Stomach (tissue), 9 donors: ENCODE data around the gene DLX2. TPM values are rescaled to one million over a fixed set of nuclear protein-coding genes. Genes with fewer than 3 reads are reported as not detected.
A peak's percentile ranks its signal among the peaks of the same experiment; 100 is the strongest.

Experiments
- DNase-seq, 2 donors: peaks; one replicate each; pipeline versions ENCODE4 v3.0.0 to v3.0.0-alpha.2; 2013 to 2019
- H3K27ac ChIP-seq, 5 donors: fragments of 200-600 bp in 4 of 5; sonication (generic) in 4 of 5; one replicate each; pipeline ENCODE4 v1.5.1; 2013 to 2019; ENCODE audit warnings: mild to moderate bottlenecking in 1 of 5, moderate library complexity in 1 of 5
- H3K27me3 ChIP-seq, 3 donors: fragments of 200-600 bp; sonication (generic); one replicate each; pipeline ENCODE4 v1.5.1; 2017 to 2019; ENCODE audit warnings: mixed run types in 1 of 3
- H3K36me3 ChIP-seq, 4 donors: fragments of 200-600 bp; sonication (generic); 1 replicate in 3 of 4; 2 replicates in 1 of 4; pipeline ENCODE4 v1.5.1; 2016 to 2019
- H3K4me1 ChIP-seq, 4 donors: fragments of 200-600 bp; sonication (generic); one replicate each; pipeline ENCODE4 v1.5.1; 2016 to 2019
- H3K4me3 ChIP-seq, 4 donors: fragments of 200-600 bp; sonication (generic) in 3 of 4; one replicate each; pipeline ENCODE4 v1.5.1; 2016 to 2019; ENCODE audit warnings: mild to moderate bottlenecking in 1 of 4
- H3K9me3 ChIP-seq, 4 donors: fragments of 200-600 bp; sonication (generic); one replicate each; pipeline ENCODE4 v1.5.1; 2016 to 2019
- EP300 ChIP-seq: sonication (generic); formaldehyde crosslinking; IDR thresholded peaks from one replicate; pipeline ENCODE4 v1.6.1; 2017; ENCODE audit warnings: antibody characterized with exemption
- POLR2A ChIP-seq, 4 donors: fragments of 450-650 bp; IDR thresholded peaks; one replicate each; pipeline ENCODE4 v1.6.1; 2016; ENCODE audit warnings: antibody characterized with exemption in 4 of 4, control low read depth in 2 of 4, mild to moderate bottlenecking in 1 of 4, moderate library complexity in 1 of 4
- POLR2AphosphoS5 ChIP-seq, 3 donors: sonication (generic); formaldehyde crosslinking; IDR thresholded peaks; one replicate each; pipeline ENCODE4 v1.6.1; 2016; ENCODE audit warnings: antibody characterized with exemption in 3 of 3
- whole genome bisulfite sequencing, 5 donors: extraction: QIAGEN DNeasy Blood & Tissue Kit in 3 of 5; methylation state at CpG; one replicate each; pipeline versions ENCODE4 v1.1.5 to v1.1.7; 2013 to 2018; 5-methylcytosine and 5-hydroxymethylcytosine counted together
- intact Hi-C: fragments of 100-400 bp; cut with DNase I; formaldehyde crosslinking; loops from one replicate; pipeline ENCODE4 v1.15.1; 2023; ENCODE audit warnings: low total_unique reads
- polyA plus RNA-seq, 3 donors: library from polyadenylated mRNA; stranded (reverse); fragments of 200-250 nt; gene quantifications; one replicate each; pipeline ENCODE4 v1.2.3, GENCODE V29; 2013
- total RNA-seq, 5 donors: library from RNA; depleted of rRNA; stranded (reverse); fragments of >200 nt; gene quantifications; one replicate each; pipeline versions ENCODE4 v1.1.0 to v1.2.3, GENCODE V29; 2014 to 2016
- TF ChIP-seq, protein P1 (sequence below), 7 experiments: fragments of 450-650 bp in 4 of 7; fragments of 200-600 bp in 3 of 7; sonication (generic) in 3 of 7; IDR thresholded peaks; one replicate each; pipeline ENCODE4 v1.5.1; 2016 to 2019; ENCODE audit warnings: antibody characterized with exemption in 7 of 7, control low read depth in 2 of 7, mild to moderate bottlenecking in 1 of 7
- donor health status: healthy with polysubstance abuse.
- donor health status: Bipolar disorder and iron deficiency.
- donor health status: healthy.

The DLX2 gene
- total and polyA plus RNA-seq, 8 donors = 0.03 TPM; not detected in 7

DNA sequence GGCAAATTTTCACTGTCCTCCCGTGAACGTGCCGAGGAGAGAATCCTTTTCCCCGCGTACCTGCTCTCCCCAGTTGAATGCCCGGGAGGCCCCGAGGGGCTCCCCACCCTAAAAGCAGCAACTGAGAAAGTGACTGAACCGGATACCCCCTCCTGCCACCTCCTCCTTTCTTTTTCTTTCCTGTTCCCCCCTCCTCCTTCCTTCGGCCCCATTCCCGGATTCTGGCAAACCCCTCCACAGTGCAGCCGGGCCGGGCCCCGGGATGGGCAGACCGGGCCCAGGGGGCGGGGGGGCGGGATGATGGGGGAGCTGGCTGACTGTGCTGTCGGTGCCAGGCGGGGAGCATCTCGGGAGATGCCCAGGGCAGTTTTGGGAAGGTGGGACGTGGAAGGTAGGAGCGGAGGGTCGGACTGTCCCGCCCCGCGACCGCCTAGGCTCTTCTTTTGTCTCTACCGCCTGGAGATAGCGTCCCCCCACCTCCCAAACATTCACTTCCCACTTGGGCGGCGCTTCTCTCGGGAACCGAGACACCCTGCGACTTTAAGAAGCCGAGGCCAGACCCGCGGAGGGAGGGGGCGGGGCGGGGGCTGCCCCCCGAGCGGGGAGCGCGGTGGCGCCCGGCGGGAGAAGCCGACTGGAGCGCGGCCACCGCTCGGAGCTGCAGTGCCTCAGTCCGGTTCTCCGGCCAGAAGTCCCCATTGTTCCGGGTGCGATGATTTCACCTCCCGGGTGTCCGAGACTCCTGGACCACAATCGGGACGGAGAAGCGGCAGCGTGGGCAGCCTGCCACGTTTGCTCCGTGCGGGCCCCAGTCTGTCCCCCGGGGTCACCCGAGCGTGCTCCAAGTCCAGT lies 8.2 kb downstream of the DLX2 start:
- Histone ChIP-seq H3K36me3 (no peaks in the 10 kb centered on the region), H3K4me1 (peaks cover 39 to 57% (median 47%) of the 10 kb centered on the region in 4 donors), H3K27me3 (peaks cover 71 to 100% (median 99%) of the 10 kb centered on the region in 3 donors), H3K4me3 (peak overlapping the region; percentile 31 to 57 (median 41)), H3K27ac (no peak overlapping the region), H3K9me3 (no peaks in the 10 kb centered on the region)
- 2 to 4% (median 3%) methylated on average over 14 to 66 of the region's 66 CpGs for WGBS, 5 donors
- DNase-seq = peak in 1 of 2 donors; percentile 64
- intact Hi-C loops = no loop called here
- no peak for TF ChIP-seq EP300
- TF ChIP-seq, protein P1, sequence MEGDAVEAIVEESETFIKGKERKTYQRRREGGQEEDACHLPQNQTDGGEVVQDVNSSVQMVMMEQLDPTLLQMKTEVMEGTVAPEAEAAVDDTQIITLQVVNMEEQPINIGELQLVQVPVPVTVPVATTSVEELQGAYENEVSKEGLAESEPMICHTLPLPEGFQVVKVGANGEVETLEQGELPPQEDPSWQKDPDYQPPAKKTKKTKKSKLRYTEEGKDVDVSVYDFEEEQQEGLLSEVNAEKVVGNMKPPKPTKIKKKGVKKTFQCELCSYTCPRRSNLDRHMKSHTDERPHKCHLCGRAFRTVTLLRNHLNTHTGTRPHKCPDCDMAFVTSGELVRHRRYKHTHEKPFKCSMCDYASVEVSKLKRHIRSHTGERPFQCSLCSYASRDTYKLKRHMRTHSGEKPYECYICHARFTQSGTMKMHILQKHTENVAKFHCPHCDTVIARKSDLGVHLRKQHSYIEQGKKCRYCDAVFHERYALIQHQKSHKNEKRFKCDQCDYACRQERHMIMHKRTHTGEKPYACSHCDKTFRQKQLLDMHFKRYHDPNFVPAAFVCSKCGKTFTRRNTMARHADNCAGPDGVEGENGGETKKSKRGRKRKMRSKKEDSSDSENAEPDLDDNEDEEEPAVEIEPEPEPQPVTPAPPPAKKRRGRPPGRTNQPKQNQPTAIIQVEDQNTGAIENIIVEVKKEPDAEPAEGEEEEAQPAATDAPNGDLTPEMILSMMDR (IDR thresholded peaks at IDR 0.05) = no peak

DNA sequence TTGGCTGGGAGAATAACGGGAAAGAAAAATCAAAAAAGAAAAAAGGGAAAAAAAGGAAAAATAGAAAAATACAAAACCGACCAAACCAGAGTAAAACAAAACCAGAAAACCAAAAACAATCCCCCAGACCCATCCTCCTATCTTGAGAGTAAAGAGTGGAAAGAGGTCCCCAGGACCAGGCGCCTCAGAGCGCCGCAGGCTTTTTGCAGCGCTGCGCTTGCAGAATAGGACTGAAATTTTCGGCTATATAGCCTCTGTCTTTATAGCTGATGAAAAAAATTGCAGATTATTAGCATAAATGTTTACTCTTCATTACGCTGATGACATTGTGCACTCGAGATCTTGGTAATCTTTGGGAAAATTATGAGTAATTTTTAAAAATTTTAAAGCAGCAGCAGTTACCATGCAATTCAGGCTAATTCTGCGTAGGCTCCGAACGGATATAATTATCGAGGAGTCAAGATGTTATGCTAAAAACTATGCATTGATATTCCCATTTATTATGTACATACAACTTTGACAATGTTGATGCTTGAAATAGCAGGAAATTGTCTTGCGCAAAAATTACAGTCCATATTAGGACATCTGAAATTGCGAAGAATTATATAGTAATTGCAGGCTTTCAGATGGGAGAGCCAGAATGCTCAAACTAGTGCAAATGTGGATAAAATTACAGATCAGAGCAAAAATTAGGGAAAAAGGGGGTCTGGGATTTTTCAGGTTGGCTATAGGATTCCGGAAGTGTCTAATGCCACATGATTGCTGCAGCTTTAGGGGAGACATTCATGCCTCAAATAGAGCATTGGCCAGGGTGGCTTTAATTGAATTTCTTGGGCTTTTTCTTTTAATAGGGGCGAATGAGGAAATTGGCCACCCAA lies 9.0 kb downstream of the DLX2 start:
- WGBS, 5 donors = 12 to 23% (median 19%) methylated on average over 18 of the region's 18 CpGs
- intact Hi-C loops = no loop called here
- Histone ChIP-seq H3K27ac (no peak overlapping the region), H3K4me3 (no peak overlapping the region), H3K4me1 (peaks cover 30 to 51% (median 43%) of the 10 kb centered on the region in 4 donors), H3K36me3 (no peaks in the 10 kb centered on the region), H3K9me3 (peaks cover 0 to under 1% (median 0%) of the 10 kb centered on the region in 4 donors), H3K27me3 (peaks cover 70 to 100% (median 99%) of the 10 kb centered on the region in 3 donors)
- peak in 1 of 2 donors; percentile 12 for DNase-seq
- TF ChIP-seq POLR2AphosphoS5 (IDR thresholded peaks at IDR 0.05) (no peak), POLR2A (IDR thresholded peaks at IDR 0.05) (no peak), EP300 (no peak)
- TF ChIP-seq, protein P1 (IDR thresholded peaks at IDR 0.05) = no peak

DNA sequence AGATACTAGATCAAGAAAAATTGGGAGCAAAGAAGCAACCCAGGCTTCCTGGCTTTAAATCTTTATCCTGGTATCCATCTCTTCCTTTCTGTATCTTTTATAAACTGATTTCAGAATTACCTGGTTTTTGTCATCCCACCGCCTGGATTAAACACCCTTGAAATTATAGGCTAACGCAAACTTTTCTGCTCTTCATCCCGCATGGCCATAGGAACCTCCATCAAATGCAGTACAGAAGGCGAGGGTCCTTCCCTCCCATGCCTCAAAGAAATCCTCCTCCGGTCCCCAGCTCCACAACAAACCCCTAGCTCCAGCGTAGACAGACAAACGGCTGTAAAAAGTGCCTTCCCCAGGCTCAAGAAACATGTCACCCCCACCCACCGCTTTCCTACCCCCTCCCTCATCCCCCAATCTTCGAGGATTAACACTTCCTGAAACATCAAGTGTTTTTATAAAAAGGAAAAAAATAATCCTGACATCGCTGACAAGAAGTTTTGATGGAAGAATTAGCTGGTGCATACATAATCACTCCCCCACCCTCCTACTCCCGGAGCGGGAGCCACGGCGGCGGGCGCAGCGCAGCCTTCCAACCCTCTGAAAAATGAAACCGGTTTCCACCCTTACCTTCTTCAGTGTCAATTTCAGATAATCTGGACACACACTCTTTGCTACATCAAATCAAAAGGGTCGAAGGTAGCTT lies 9.8 kb downstream of the DLX2 start:
- no peaks in the 10 kb centered on the region for H3K36me3 ChIP-seq
- no peak for DNase-seq
- H3K9me3 ChIP-seq = peaks cover 0 to 7% (median 0%) of the 10 kb centered on the region in 4 donors
- H3K4me1 ChIP-seq = peaks cover 30 to 51% (median 49%) of the 10 kb centered on the region in 4 donors
- WGBS, 5 donors = 10 to 17% (median 14%) methylated on average over 19 of the region's 19 CpGs
- intact Hi-C loops = no loop called here
- H3K27me3 ChIP-seq = peaks cover 71 to 100% (median 99%) of the 10 kb centered on the region in 3 donors
- TF ChIP-seq EP300 (no peak), POLR2AphosphoS5 (IDR thresholded peaks at IDR 0.05) (no peak), POLR2A (IDR thresholded peaks at IDR 0.05) (no peak)
- TF ChIP-seq, protein P1 (IDR thresholded peaks at IDR 0.05) = no peak
- no peak overlapping the region for H3K4me3 ChIP-seq
- H3K27ac ChIP-seq = no peak overlapping the region
